NCI-H510A treated with DMSO at 0.1 percent for 48 hours (cell line): ENCODE data around the gene MORN5.

Source experiments
- DNase-seq: peaks from one replicate; lab custom pipeline; 2025; lab: John Stamatoyannopoulos, UW

MORN5 gene

GRCh38 chr9:122191584-122191983 lies 31.9 kb downstream of the MORN5 start:
- no peak for DNase-seq

- no peak for DNase-seq
Observed at GRCh38 chr9:122192261-122192875, 32.7 kb downstream of the MORN5 start.

- DNase-seq, result no peak
Observed at GRCh38 chr9:122192914-122193525, 33.3 kb downstream of the MORN5 start.

- DNase-seq, result no peak
Observed at GRCh38 chr9:122193651-122194050, 33.9 kb downstream of the MORN5 start.

- DNase-seq, result no peak
Observed at GRCh38 chr9:122195875-122196274, 36.2 kb downstream of the MORN5 start.

- peak; percentile 41 for DNase-seq
Observed at GRCh38 chr9:122197426-122197825, 37.7 kb downstream of the MORN5 start.

GRCh38 chr9:122197882-122198281 lies 38.2 kb downstream of the MORN5 start:
- no peak for DNase-seq

GRCh38 chr9:122200960-122201595 lies 41.4 kb downstream of the MORN5 start:
- no peak for DNase-seq

- DNase-seq, result no peak
Observed at GRCh38 chr9:122201641-122202040, 41.9 kb downstream of the MORN5 start.

- no peak for DNase-seq
Observed at GRCh38 chr9:122202111-122202510, 42.4 kb downstream of the MORN5 start.

- DNase-seq, result no peak
Observed at GRCh38 chr9:122204055-122204454, 44.3 kb downstream of the MORN5 start.

- no peak for DNase-seq
Observed at GRCh38 chr9:122204491-122204890, 44.8 kb downstream of the MORN5 start.

- DNase-seq, result no peak
Observed at GRCh38 chr9:122205176-122205575, 45.5 kb downstream of the MORN5 start.

- no peak for DNase-seq
Observed at GRCh38 chr9:122206118-122207046, 46.7 kb downstream of the MORN5 start.

- no peak for DNase-seq
Observed at GRCh38 chr9:122207096-122207495, 47.4 kb downstream of the MORN5 start.

GRCh38 chr9:122209451-122209850 lies 49.7 kb downstream of the MORN5 start:
- no peak for DNase-seq

- DNase-seq, result no peak
Observed at GRCh38 chr9:122212473-122213004, 52.8 kb downstream of the MORN5 start.

- DNase-seq, result no peak
Observed at GRCh38 chr9:122213102-122213588, 53.4 kb downstream of the MORN5 start.

- peak; percentile 66 for DNase-seq
Observed at GRCh38 chr9:122213589-122214413, 54.1 kb downstream of the MORN5 start.

- DNase-seq, result no peak
Observed at GRCh38 chr9:122214507-122214906, 54.8 kb downstream of the MORN5 start.

GRCh38 chr9:122215663-122216062 lies 56.0 kb downstream of the MORN5 start:
- no peak for DNase-seq
